ENCODE results near the gene A1CF. TPM values are rescaled to one million over a fixed set of nuclear protein-coding genes. Genes with fewer than 3 reads are reported as not detected.
"Not testable (repeated sequence)": the region's sequence is repeated elsewhere in the genome, so short reads cannot be mapped to it uniquely, and the experiment has no call there.

The A1CF gene
- total RNA-seq, 2 experiments from 2014 or later = not detected

- no peak for ATAC-seq (ENCODE audit: poor library complexity)
- no peak for TF ChIP-seq CTCF (IDR thresholded peaks at IDR 0.05)
- Histone ChIP-seq H3K27me3 (ENCODE audit: control insufficient read depth in 1 of 2, insufficient read depth in 2 of 2, low read length in 2 of 2) (peaks cover 0 to 5% of the 10 kb centered on the region in 2 experiments), H3K36me3 (ENCODE audit: insufficient read depth, low read length) (no peaks in the 10 kb centered on the region), H3K4me3 (ENCODE audit: low read length) (no peak overlapping the region), H3K4me1 (ENCODE audit: insufficient read depth, low read length) (no peaks in the 10 kb centered on the region), H3K9me3 (ENCODE audit: control insufficient read depth in 1 of 2, insufficient read depth in 1 of 2, low read length in 2 of 2) (no peaks in the 10 kb centered on the region), H3K27ac (ENCODE audit: low read depth in 1 of 2, low read length in 2 of 2) (no peak overlapping the region)
- POLR2A ChIA-PET = no interaction called here
- Mint-ChIP-seq H3K9me3 (peaks cover 2% of the 10 kb centered on the region), H3K4me3 (no peak overlapping the region), H3K27me3 (peaks cover 21% of the 10 kb centered on the region), H3K36me3 (ENCODE audit: low read depth) (no peaks in the 10 kb centered on the region), H3K4me1 (ENCODE audit: low read depth) (no peaks in the 10 kb centered on the region), H3K27ac (no peak overlapping the region)
- CTCF ChIA-PET = no interaction called here
- intact Hi-C loops (cut with DNase I, micrococcal nuclease) = no loop called here
- no peak for DNase-seq
These were observed 90.9 kb downstream of the A1CF start for GRCh38 chr10:50794490-50794889.

- no peak for ATAC-seq (ENCODE audit: poor library complexity)
- Mint-ChIP-seq H3K9me3 (peaks cover 3% of the 10 kb centered on the region), H3K36me3 (ENCODE audit: low read depth) (no peaks in the 10 kb centered on the region), H3K27ac (no peak overlapping the region), H3K4me3 (no peak overlapping the region), H3K27me3 (peaks cover 14% of the 10 kb centered on the region), H3K4me1 (ENCODE audit: low read depth) (peaks cover 12% of the 10 kb centered on the region)
- no peak for DNase-seq
- Histone ChIP-seq H3K9me3 (ENCODE audit: control insufficient read depth in 1 of 2, insufficient read depth in 1 of 2, low read length in 2 of 2) (peaks cover 0 to 5% of the 10 kb centered on the region in 2 experiments), H3K27me3 (ENCODE audit: control insufficient read depth in 1 of 2, insufficient read depth in 2 of 2, low read length in 2 of 2) (no peaks in the 10 kb centered on the region), H3K4me1 (ENCODE audit: insufficient read depth, low read length) (peaks cover 3% of the 10 kb centered on the region), H3K4me3 (ENCODE audit: low read length) (no peak overlapping the region), H3K36me3 (ENCODE audit: insufficient read depth, low read length) (no peaks in the 10 kb centered on the region), H3K27ac (ENCODE audit: low read depth in 1 of 2, low read length in 2 of 2) (no peak overlapping the region)
- TF ChIP-seq CTCF (IDR thresholded peaks at IDR 0.05) = no peak
- ChIA-PET CTCF (no interaction called here), POLR2A (no interaction called here)
- intact Hi-C loops (cut with DNase I, micrococcal nuclease) = no loop called here
These were observed 96.2 kb downstream of the A1CF start for GRCh38 chr10:50788951-50789945.

GRCh38 chr10:50787962-50788361 lies 97.5 kb downstream of the A1CF start:
- intact Hi-C loops (cut with DNase I, micrococcal nuclease) = not testable (repeated sequence)

GRCh38 chr10:50782017-50782416 lies 103.4 kb downstream of the A1CF start:
- H3K4me1 ChIP-seq (ENCODE audit: insufficient read depth, low read length); intact Hi-C loops (cut with DNase I, micrococcal nuclease); POLR2A ChIA-PET; H3K36me3 ChIP-seq (ENCODE audit: insufficient read depth, low read length); H3K9me3 Mint-ChIP-seq; H3K4me3 Mint-ChIP-seq; ATAC-seq (ENCODE audit: poor library complexity); H3K36me3 Mint-ChIP-seq (ENCODE audit: low read depth); H3K9me3 ChIP-seq (ENCODE audit: control insufficient read depth in 1 of 2, insufficient read depth in 1 of 2, low read length in 2 of 2); H3K4me3 ChIP-seq (ENCODE audit: low read length); H3K27me3 ChIP-seq (ENCODE audit: control insufficient read depth in 1 of 2, insufficient read depth in 2 of 2, low read length in 2 of 2); H3K27ac Mint-ChIP-seq; H3K27ac ChIP-seq (ENCODE audit: low read depth in 1 of 2, low read length in 2 of 2); DNase-seq; H3K4me1 Mint-ChIP-seq (ENCODE audit: low read depth); H3K27me3 Mint-ChIP-seq; CTCF ChIA-PET: not testable (repeated sequence)

More at GRCh38 chr10:50787962-50788361, 97.5 kb downstream of the A1CF start:
- H3K4me1 Mint-ChIP-seq (ENCODE audit: low read depth) = peaks cover 12% of the 10 kb centered on the region
- peaks cover 14% of the 10 kb centered on the region for H3K27me3 Mint-ChIP-seq
- H3K36me3 Mint-ChIP-seq (ENCODE audit: low read depth); CTCF ChIA-PET; H3K9me3 ChIP-seq (ENCODE audit: control insufficient read depth in 1 of 2, insufficient read depth in 1 of 2, low read length in 2 of 2); H3K36me3 ChIP-seq (ENCODE audit: insufficient read depth, low read length); POLR2A ChIA-PET; H3K27me3 ChIP-seq (ENCODE audit: control insufficient read depth in 1 of 2, insufficient read depth in 2 of 2, low read length in 2 of 2); H3K9me3 Mint-ChIP-seq; H3K4me3 Mint-ChIP-seq; H3K4me3 ChIP-seq (ENCODE audit: low read length); H3K27ac Mint-ChIP-seq; ATAC-seq (ENCODE audit: poor library complexity); H3K4me1 ChIP-seq (ENCODE audit: insufficient read depth, low read length); H3K27ac ChIP-seq (ENCODE audit: low read depth in 1 of 2, low read length in 2 of 2): not testable (repeated sequence)
- DNase-seq = peak in 1 of 14 experiments; percentile 2

GRCh38 chr10:50780036-50780435 lies 105.4 kb downstream of the A1CF start:
- intact Hi-C loops (cut with DNase I, micrococcal nuclease); H3K27me3 Mint-ChIP-seq; H3K36me3 ChIP-seq (ENCODE audit: insufficient read depth, low read length); H3K4me1 Mint-ChIP-seq (ENCODE audit: low read depth); H3K4me1 ChIP-seq (ENCODE audit: insufficient read depth, low read length); H3K9me3 Mint-ChIP-seq; H3K27me3 ChIP-seq (ENCODE audit: control insufficient read depth in 1 of 2, insufficient read depth in 2 of 2, low read length in 2 of 2); POLR2A ChIA-PET; DNase-seq; H3K27ac ChIP-seq (ENCODE audit: low read depth in 1 of 2, low read length in 2 of 2); CTCF ChIA-PET; H3K4me3 Mint-ChIP-seq; H3K4me3 ChIP-seq (ENCODE audit: low read length); H3K36me3 Mint-ChIP-seq (ENCODE audit: low read depth); ATAC-seq (ENCODE audit: poor library complexity); H3K27ac Mint-ChIP-seq; H3K9me3 ChIP-seq (ENCODE audit: control insufficient read depth in 1 of 2, insufficient read depth in 1 of 2, low read length in 2 of 2): not testable (repeated sequence)

GRCh38 chr10:50774868-50775267 lies 110.6 kb downstream of the A1CF start:
- H3K36me3 Mint-ChIP-seq (ENCODE audit: low read depth); H3K9me3 ChIP-seq (ENCODE audit: control insufficient read depth in 1 of 2, insufficient read depth in 1 of 2, low read length in 2 of 2); DNase-seq; H3K4me1 Mint-ChIP-seq (ENCODE audit: low read depth); ATAC-seq (ENCODE audit: poor library complexity); H3K27ac Mint-ChIP-seq; H3K27ac ChIP-seq (ENCODE audit: low read depth in 1 of 2, low read length in 2 of 2); intact Hi-C loops (cut with DNase I, micrococcal nuclease); H3K4me3 ChIP-seq (ENCODE audit: low read length); POLR2A ChIA-PET; H3K36me3 ChIP-seq (ENCODE audit: insufficient read depth, low read length); H3K27me3 Mint-ChIP-seq; H3K9me3 Mint-ChIP-seq; H3K4me1 ChIP-seq (ENCODE audit: insufficient read depth, low read length); H3K27me3 ChIP-seq (ENCODE audit: control insufficient read depth in 1 of 2, insufficient read depth in 2 of 2, low read length in 2 of 2); CTCF ChIA-PET; H3K4me3 Mint-ChIP-seq: not testable (repeated sequence)

Measured in CD4-positive, alpha-beta T cell (primary cell).